ENCODE data around the gene ALAS1.

Gene ALAS1

DNA sequence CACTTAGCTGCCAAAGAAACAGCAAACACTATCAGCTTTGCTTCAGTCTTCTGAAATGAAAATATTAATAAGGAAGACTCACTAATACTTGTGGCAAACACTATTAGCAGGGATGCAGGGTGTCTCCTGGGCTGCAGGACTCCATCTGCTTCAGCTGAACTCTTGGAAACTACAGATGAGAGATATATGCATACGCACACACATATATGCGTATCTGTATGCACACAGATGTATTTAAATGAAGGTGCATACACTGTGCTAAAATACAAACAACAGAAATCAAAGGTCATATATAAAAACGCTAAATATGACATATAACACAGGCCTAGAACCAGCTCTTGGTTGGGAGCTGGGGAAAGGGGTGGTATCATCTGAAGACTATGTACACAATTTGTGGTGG is 58.2 kb downstream of the ALAS1 start:
- DNase-seq = no peak

DNA sequence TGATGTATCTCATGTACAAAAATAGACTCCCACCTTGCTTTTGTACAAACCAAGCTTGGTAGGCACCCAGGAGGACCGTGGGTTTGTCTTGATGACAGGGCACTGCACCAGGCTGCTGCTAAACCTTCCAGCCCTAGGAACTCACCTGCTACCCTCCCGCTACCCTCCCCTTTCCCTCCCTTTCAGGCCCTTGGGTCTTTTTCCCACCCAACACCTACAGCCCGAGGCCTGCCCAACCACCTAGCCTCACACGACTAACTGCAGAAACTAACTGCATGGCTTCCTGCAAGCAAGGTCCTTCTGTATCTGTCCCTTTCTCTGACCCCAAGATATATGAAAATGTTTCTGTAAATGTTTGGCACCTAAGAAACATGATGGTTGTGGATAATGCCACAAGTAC is 58.7 kb downstream of the ALAS1 start:
- no peak for DNase-seq

DNA sequence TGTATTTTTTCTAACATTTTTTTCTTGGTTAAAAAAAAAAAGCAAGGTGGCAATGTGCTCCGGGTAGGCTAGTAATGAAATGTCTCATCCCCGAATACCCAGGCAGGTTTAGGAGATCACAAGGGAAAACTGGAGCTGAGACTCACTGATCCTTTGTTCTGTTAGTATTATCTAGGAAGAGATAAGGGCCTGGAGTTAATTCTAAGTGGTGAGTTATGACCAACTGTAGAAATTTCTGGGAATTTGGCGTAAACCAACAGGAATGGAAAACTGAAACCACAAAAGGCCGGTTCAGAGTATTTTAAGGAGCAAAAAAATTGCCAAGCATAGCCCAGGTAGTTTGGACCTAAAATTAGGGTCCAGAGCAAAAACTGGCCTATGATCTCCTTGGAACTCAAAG is 60.0 kb downstream of the ALAS1 start:
- DNase-seq = no peak

DNA sequence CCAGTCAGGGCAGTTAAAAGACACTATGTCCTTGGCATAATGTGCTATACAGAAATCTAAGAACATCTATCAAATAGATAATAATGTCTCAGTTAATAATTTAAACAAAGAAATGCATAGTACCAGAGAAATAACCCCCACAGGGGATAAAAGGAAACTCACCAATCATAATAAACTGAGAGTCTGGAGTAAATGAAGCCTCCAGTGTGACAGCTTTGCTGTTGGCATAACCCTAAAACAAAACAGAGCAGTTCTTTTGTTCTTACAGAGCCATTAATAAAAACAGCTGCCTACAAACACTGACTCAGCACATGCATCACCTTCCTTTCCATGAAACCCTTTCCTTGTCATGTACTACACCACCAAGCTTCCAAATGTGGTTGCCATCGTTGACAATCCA is 61.1 kb downstream of the ALAS1 start:
- DNase-seq = no peak

DNA sequence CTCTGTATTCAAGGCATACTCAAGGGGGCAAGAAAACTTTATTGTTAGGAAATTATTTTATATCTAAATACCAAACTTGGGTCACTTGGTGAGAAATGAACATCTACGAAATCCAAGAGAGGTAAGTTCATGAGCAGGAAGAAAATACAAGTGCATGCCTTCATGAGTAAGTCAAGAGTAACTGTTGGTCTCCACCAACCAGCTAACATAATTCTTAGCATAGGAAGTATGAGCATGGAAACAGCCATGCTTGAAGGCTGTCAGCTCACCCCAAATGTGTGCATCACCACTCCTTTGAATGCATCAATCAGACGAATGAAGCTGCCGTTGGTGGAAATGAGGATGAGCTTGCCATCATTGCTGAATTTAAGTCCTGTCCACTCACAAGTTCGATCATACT is 61.5 kb downstream of the ALAS1 start:
- no peak for DNase-seq

DNA sequence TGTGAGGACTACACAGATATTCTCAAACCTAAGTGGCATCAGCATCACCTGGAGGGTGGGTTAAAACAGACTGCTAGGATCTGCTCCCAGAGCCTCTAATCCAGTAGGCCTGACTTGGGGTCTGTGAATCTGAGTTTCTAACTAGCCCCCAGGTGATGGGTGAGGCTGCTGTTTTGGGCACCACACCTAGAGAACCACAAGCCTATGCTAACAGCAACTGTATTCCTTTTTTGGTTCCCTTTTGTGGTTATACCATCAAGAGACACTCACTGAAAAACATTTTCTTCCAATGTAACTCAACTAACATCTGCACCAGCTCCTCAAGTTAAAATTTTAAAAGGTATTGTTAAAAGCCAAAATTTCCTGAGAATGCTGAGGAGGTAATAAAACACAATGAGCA is 64.5 kb downstream of the ALAS1 start:
- DNase-seq = no peak
